T-cell (primary cell): ENCODE results near the gene OR1B1. TPM values are rescaled to one million over a fixed set of nuclear protein-coding genes. Genes with fewer than 3 reads are reported as not detected.

Experiments
- ATAC-seq, 4 experiments: fragments of 200-7000 bp in 3 of 4; fragments of 150-1000 bp in 1 of 4; cut with Tn5 transposase; replicated peaks in 1 of 4; 1 replicate in 3 of 4; 2 replicates in 1 of 4; pipeline ENCODE4 v1.10.0; 2021; ENCODE audit warnings: moderate library complexity in 3 of 4, mild to moderate bottlenecking in 2 of 4, moderate number of reproducible peaks in 1 of 4
- CTCF ChIA-PET, 2 donors: fragments of 300-600 bp; sonication (Branson Sonifier 250); formaldehyde crosslinking; loops; one replicate each; lab custom pipeline; 2022; ENCODE audit warnings: antibody characterized with exemption in 2 of 2; lab: Charles Lee
- POLR2A ChIA-PET, 2 donors: fragments of 300-600 bp; sonication (Branson Sonifier 250); formaldehyde crosslinking; loops; one replicate each; lab custom pipeline; 2022; ENCODE audit warnings: antibody characterized with exemption in 2 of 2; lab: Charles Lee
- DNase-seq, 35 experiments: peaks; one replicate each; pipeline versions ENCODE4 v3.0.0 to v3.0.0-alpha.2; 2013 to 2023
- H3K27ac ChIP-seq: one replicate; pipeline ENCODE4 v1.5.1; 2013; ENCODE audit warnings: low read length
- H3K27me3 ChIP-seq, 2 experiments: replicated peaks in 1 of 2; 1 replicate in 1 of 2; 2 replicates in 1 of 2; pipeline versions ENCODE4 v1.6.1 to v1.7.0; 2013; ENCODE audit warnings: low read length in 1 of 2, mixed read lengths in 1 of 2; ENCODE audit not compliant: control insufficient read depth in 2 of 2, insufficient read depth in 2 of 2; ENCODE audit errors: extremely low read depth in 1 of 2
- H3K36me3 ChIP-seq, 2 donors: 1 replicate in 1 of 2; 2 replicates in 1 of 2; pipeline versions ENCODE4 v1.6.1 to v1.7.0; 2013; ENCODE audit warnings: low read length in 1 of 2; ENCODE audit not compliant: control insufficient read depth in 2 of 2, insufficient read depth in 1 of 2; ENCODE audit errors: extremely low read depth in 1 of 2
- H3K4me1 ChIP-seq, 2 experiments: 1 replicate in 1 of 2; 2 replicates in 1 of 2; pipeline versions ENCODE4 v1.6.1 to v1.7.0; 2013; ENCODE audit warnings: low read length in 2 of 2, mixed read lengths in 1 of 2; ENCODE audit not compliant: insufficient read depth in 2 of 2, control insufficient read depth in 1 of 2; ENCODE audit errors: extremely low read depth in 1 of 2
- H3K4me3 ChIP-seq, 2 donors: 1 replicate in 1 of 2; 2 replicates in 1 of 2; pipeline versions ENCODE4 v1.5.1 to v1.7.0; 2013; ENCODE audit warnings: mild to moderate bottlenecking in 2 of 2, low read length in 1 of 2, moderate library complexity in 1 of 2; ENCODE audit not compliant: control insufficient read depth in 1 of 2; ENCODE audit errors: extremely low read depth in 1 of 2
- H3K9me3 ChIP-seq: 2 replicates; pipeline ENCODE4 v1.7.0; 2013
- H3K27ac Mint-ChIP-seq, 2 donors: one replicate each; pipeline ENCODE4 v1.8.0; 2020 to 2021; ENCODE audit warnings: mild to moderate bottlenecking in 2 of 2, mixed read lengths in 2 of 2
- H3K27me3 Mint-ChIP-seq, 2 donors: one replicate each; pipeline ENCODE4 v1.8.0; 2021 to 2022; ENCODE audit warnings: mixed read lengths in 2 of 2
- H3K36me3 Mint-ChIP-seq: one replicate; pipeline ENCODE4 v1.8.0; 2021; ENCODE audit warnings: mixed read lengths
- H3K4me1 Mint-ChIP-seq, 3 donors: one replicate each; pipeline ENCODE4 v1.8.0; 2020 to 2022; ENCODE audit warnings: mixed read lengths in 3 of 3, mild to moderate bottlenecking in 1 of 3
- H3K4me3 Mint-ChIP-seq, 3 donors: one replicate each; pipeline ENCODE4 v1.8.0; 2020 to 2022; ENCODE audit warnings: mild to moderate bottlenecking in 3 of 3, mixed read lengths in 3 of 3, moderate library complexity in 3 of 3
- H3K9me3 Mint-ChIP-seq, 3 donors: one replicate each; pipeline ENCODE4 v1.8.0; 2020 to 2022; ENCODE audit warnings: mixed read lengths in 3 of 3
- whole genome bisulfite sequencing: methylation state at CpG from one replicate; pipeline ENCODE4 v1.1.5; 2013; ENCODE audit warnings: missing lambda C conversion rate; ENCODE audit not compliant: insufficient coverage; 5-methylcytosine and 5-hydroxymethylcytosine counted together
- total RNA-seq, 35 experiments: library from RNA in 6 of 35; stranded (reverse) in 6 of 35; fragments of 120-200 nt in 1 of 35; gene quantifications; one replicate each; pipeline versions ENCODE4 v1.2.1 to v1.2.4 and lab custom pipeline; 2013 to 2026

The OR1B1 gene
- total RNA-seq, 5 donors from 2014 or later (not counting 1 experiment from before 2014, with no cell fraction given), result not detected

GRCh38 chr9:122579874-122580273 is 77.6 kb downstream of the OR1B1 start:
- WGBS, result 70% methylated on average over 3 of the region's 5 CpGs
- H3K9me3 ChIP-seq, result no peaks in the 10 kb centered on the region
- no peaks in the 10 kb centered on the region for H3K4me1 ChIP-seq
- Mint-ChIP-seq H3K27ac (no peak overlapping the region), H3K36me3 (peaks cover 9% of the 10 kb centered on the region), H3K4me1 (no peaks in the 10 kb centered on the region), H3K9me3 (peaks cover 0 to 2% (median 0%) of the 10 kb centered on the region in 3 donors), H3K4me3 (no peak overlapping the region), H3K27me3 (no peaks in the 10 kb centered on the region)
- H3K27ac ChIP-seq, result no peak overlapping the region
- no peak overlapping the region for H3K4me3 ChIP-seq
- DNase-seq, result no peak
- no peak for ATAC-seq
- no peaks in the 10 kb centered on the region for H3K36me3 ChIP-seq
- peaks cover 0 to 3% of the 10 kb centered on the region in 2 experiments for H3K27me3 ChIP-seq
- POLR2A ChIA-PET, result no interaction called here
- CTCF ChIA-PET, result no interaction called here

Other genes starting within 250 kb of the OR1B1 start
- gene OR1J1, start 179.7 kb downstream of the OR1B1 start, total RNA-seq, result not detected
- gene OR1J2, start 146.8 kb downstream of the OR1B1 start, total RNA-seq, result not detected
- gene OR1J4, start 138.5 kb downstream of the OR1B1 start, total RNA-seq, result not detected
- not detected for gene OR1N1, start 130.3 kb downstream of the OR1B1 start, total RNA-seq
- gene OR1N2, start 104.5 kb downstream of the OR1B1 start, total RNA-seq, result not detected
- gene OR1L8, start 74.2 kb downstream of the OR1B1 start, total RNA-seq, result under 1 TPM in 1 of 5 donors, not detected in 4; 0.35 TPM
- gene OR1Q1, start 42.9 kb downstream of the OR1B1 start, total RNA-seq, result not detected
- not detected for gene OR1L1, start 4.1 kb upstream of the OR1B1 start, total RNA-seq
- not detected for gene OR1L3, start 17.5 kb upstream of the OR1B1 start, total RNA-seq
- gene OR1L4, start 66.4 kb upstream of the OR1B1 start, total RNA-seq, result not detected
- not detected for gene OR1L6, start 84.7 kb upstream of the OR1B1 start, total RNA-seq
- not detected for gene OR5C1, start 131.3 kb upstream of the OR1B1 start, total RNA-seq
- not detected for gene OR1K1, start 142.5 kb upstream of the OR1B1 start, total RNA-seq
- 10 to 100 TPM; 13.3 to 16.7 (median 14.3) TPM for gene PDCL, start 171.0 kb upstream of the OR1B1 start, total RNA-seq
- 10 to 100 TPM; 45.3 to 76.0 (median 59.8) TPM for gene RC3H2, start 247.7 kb upstream of the OR1B1 start, total RNA-seq